WTC11 (cell line): ENCODE results near the gene BMP5. TPM values are rescaled to one million over a fixed set of nuclear protein-coding genes. Genes with fewer than 3 reads are reported as not detected.

Experiments
- ATAC-seq: fragments of 200-7000 bp; cut with Tn5 transposase; 2 replicates; pipeline ENCODE4 v1.10.0; 2021; ENCODE audit warnings: mild to moderate bottlenecking, moderate library complexity
- CTCF ChIA-PET: fragments of 300-600 bp; sonication (Branson Sonifier 250); formaldehyde crosslinking; loops from one replicate; lab custom pipeline; 2021; ENCODE audit warnings: antibody characterized with exemption; lab: Charles Lee
- POLR2A ChIA-PET: fragments of 350-600 bp; sonication (Branson Sonifier 250); formaldehyde crosslinking; loops from one replicate; lab custom pipeline; 2021; ENCODE audit warnings: antibody characterized with exemption; lab: Charles Lee
- DNase-seq: peaks from one replicate; pipeline ENCODE4 v3.0.0; 2021; ENCODE audit warnings: low spot score
- H3K27ac Mint-ChIP-seq: 2 replicates; pipeline ENCODE4 v1.8.0; 2021; ENCODE audit warnings: mixed read lengths
- H3K27me3 Mint-ChIP-seq: 2 replicates; pipeline ENCODE4 v1.8.0; 2021; ENCODE audit warnings: low read depth, mild to moderate bottlenecking, moderate library complexity, mixed read lengths
- H3K36me3 Mint-ChIP-seq: 2 replicates; pipeline ENCODE4 v1.8.0; 2021; ENCODE audit warnings: mixed read lengths
- H3K4me1 Mint-ChIP-seq: 2 replicates; pipeline ENCODE4 v1.8.0; 2022; ENCODE audit warnings: mixed read lengths
- H3K4me3 Mint-ChIP-seq: 2 replicates; pipeline ENCODE4 v1.8.0; 2021; ENCODE audit warnings: mild to moderate bottlenecking, moderate library complexity, mixed read lengths
- H3K9me3 Mint-ChIP-seq: 2 replicates; pipeline ENCODE4 v1.8.0; 2021; ENCODE audit warnings: mixed read lengths
- ESRRA ChIP-seq: sonication (generic); formaldehyde crosslinking; IDR thresholded peaks from 2 replicates; pipeline ENCODE4 v1.8.1; 2022; ENCODE audit warnings: mild to moderate bottlenecking, missing genetic modification reagents, borderline replicate concordance
- ETV6 ChIP-seq: sonication (generic); formaldehyde crosslinking; IDR thresholded peaks from 2 replicates; pipeline ENCODE4 v1.8.1; 2022; ENCODE audit warnings: mild to moderate bottlenecking, missing genetic modification reagents
- NR1H2 ChIP-seq: sonication (generic); formaldehyde crosslinking; IDR thresholded peaks from 2 replicates; pipeline ENCODE4 v1.9.0; 2021; ENCODE audit warnings: mild to moderate bottlenecking, moderate library complexity, missing genetic modification reagents
- RELA ChIP-seq: sonication (generic); formaldehyde crosslinking; IDR thresholded peaks from 2 replicates; pipeline ENCODE4 v1.8.1; 2022; ENCODE audit warnings: missing genetic modification reagents, mild to moderate bottlenecking, borderline replicate concordance
- TCF7 ChIP-seq: sonication (generic); formaldehyde crosslinking; IDR thresholded peaks from 2 replicates; pipeline ENCODE4 v1.8.0; 2022; ENCODE audit warnings: mild to moderate bottlenecking, low read depth, missing genetic modification reagents, moderate library complexity
- TEAD1 ChIP-seq: sonication (generic); formaldehyde crosslinking; IDR thresholded peaks from 2 replicates; pipeline ENCODE4 v1.8.0; 2022; ENCODE audit warnings: mild to moderate bottlenecking, missing genetic modification reagents
- ZNF396 ChIP-seq: fragments of 250-450 bp; sonication (Bioruptor Pico); IDR thresholded peaks from 2 replicates; pipeline ENCODE4 v1.8.0; 2021; ENCODE audit warnings: mild to moderate bottlenecking, moderate library complexity, borderline replicate concordance
- ZNF416 ChIP-seq: fragments of 250-450 bp; sonication (Bioruptor Pico); IDR thresholded peaks from 2 replicates; pipeline ENCODE4 v1.9.0; 2021; ENCODE audit warnings: mild to moderate bottlenecking, inconsistent platforms
- total RNA-seq: library from RNA; stranded (reverse); gene quantifications from 3 replicates; pipeline ENCODE4 v1.2.3, GENCODE V29; 2021
- TF ChIP-seq, protein P1 (sequence below): sonication (generic); formaldehyde crosslinking; IDR thresholded peaks from 2 replicates; pipeline ENCODE4 v1.8.1; 2023; ENCODE audit warnings: mild to moderate bottlenecking, missing genetic modification reagents
- TF ChIP-seq, protein P2 (sequence below): sonication (generic); formaldehyde crosslinking; IDR thresholded peaks from 2 replicates; pipeline ENCODE4 v1.8.0; 2022; ENCODE audit warnings: mild to moderate bottlenecking, missing genetic modification reagents
- TF ChIP-seq, protein P3 (sequence below): sonication (generic); formaldehyde crosslinking; IDR thresholded peaks from 2 replicates; pipeline ENCODE4 v1.8.1; 2023; ENCODE audit warnings: mild to moderate bottlenecking, missing genetic modification reagents, moderate library complexity
- TF ChIP-seq, protein P4 (sequence below): sonication (generic); formaldehyde crosslinking; IDR thresholded peaks from 2 replicates; pipeline ENCODE4 v1.8.1; 2022; ENCODE audit warnings: mild to moderate bottlenecking, moderate library complexity, missing genetic modification reagents
- TF ChIP-seq, protein P5 (sequence below): sonication (generic); formaldehyde crosslinking; IDR thresholded peaks from 2 replicates; pipeline ENCODE4 v1.8.1; 2023; ENCODE audit warnings: mild to moderate bottlenecking, missing genetic modification reagents, borderline replicate concordance

The BMP5 gene
- total RNA-seq, 1 experiment from 2014 or later, result not detected

DNA sequence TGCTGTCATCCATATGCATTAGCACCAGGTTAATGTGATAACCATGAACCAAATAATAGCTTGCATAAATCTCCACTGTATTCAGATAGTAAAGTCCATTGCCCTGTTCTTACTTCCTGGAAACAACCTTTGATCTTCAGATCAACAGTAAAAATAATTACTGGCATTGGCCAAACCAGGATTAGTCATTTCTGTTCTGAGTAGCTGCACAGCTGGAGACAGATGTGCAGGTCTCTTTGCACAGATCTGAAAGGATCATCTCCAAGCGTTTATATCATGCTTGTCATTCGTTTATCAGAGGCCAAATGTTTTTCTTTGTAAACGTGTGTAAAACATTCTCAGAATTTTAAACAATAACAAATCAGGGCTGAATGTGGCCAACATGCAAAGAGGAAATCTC is 162.0 kb downstream of the BMP5 start (continued):
- TF ChIP-seq TEAD1 (CRISPR knock-in tag), result no peak
- TF ChIP-seq ETV6 (CRISPR knock-in tag), result no peak
- TF ChIP-seq, protein P1, sequence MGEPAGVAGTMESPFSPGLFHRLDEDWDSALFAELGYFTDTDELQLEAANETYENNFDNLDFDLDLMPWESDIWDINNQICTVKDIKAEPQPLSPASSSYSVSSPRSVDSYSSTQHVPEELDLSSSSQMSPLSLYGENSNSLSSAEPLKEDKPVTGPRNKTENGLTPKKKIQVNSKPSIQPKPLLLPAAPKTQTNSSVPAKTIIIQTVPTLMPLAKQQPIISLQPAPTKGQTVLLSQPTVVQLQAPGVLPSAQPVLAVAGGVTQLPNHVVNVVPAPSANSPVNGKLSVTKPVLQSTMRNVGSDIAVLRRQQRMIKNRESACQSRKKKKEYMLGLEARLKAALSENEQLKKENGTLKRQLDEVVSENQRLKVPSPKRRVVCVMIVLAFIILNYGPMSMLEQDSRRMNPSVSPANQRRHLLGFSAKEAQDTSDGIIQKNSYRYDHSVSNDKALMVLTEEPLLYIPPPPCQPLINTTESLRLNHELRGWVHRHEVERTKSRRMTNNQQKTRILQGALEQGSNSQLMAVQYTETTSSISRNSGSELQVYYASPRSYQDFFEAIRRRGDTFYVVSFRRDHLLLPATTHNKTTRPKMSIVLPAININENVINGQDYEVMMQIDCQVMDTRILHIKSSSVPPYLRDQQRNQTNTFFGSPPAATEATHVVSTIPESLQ (CRISPR knock-in tag), result no peak
- TF ChIP-seq ZNF396 (CRISPR knock-in tag), result no peak

DNA sequence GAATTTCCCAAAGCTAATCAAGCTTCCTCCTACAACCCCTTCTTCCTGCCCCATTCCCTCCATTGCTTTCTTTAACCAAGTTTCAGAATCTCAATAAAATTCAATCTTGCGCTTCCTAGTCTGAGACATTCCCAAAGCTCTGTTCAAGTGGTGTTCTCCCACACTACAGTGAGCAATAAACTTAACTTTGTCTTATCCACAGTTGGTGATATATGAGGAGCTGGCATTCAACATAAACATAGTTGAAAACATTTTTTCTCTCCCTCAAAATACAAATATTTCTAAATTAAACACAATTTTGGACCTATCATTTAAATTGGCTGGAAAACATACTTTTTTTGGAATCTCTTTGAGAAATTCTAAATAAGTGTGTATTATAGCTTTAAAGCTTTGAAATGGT is 166.7 kb downstream of the BMP5 start:
- peaks cover 16% of the 10 kb centered on the region for H3K36me3 Mint-ChIP-seq
- ChIA-PET CTCF (no interaction called here), POLR2A (no interaction called here)
- TF ChIP-seq, protein P2, sequence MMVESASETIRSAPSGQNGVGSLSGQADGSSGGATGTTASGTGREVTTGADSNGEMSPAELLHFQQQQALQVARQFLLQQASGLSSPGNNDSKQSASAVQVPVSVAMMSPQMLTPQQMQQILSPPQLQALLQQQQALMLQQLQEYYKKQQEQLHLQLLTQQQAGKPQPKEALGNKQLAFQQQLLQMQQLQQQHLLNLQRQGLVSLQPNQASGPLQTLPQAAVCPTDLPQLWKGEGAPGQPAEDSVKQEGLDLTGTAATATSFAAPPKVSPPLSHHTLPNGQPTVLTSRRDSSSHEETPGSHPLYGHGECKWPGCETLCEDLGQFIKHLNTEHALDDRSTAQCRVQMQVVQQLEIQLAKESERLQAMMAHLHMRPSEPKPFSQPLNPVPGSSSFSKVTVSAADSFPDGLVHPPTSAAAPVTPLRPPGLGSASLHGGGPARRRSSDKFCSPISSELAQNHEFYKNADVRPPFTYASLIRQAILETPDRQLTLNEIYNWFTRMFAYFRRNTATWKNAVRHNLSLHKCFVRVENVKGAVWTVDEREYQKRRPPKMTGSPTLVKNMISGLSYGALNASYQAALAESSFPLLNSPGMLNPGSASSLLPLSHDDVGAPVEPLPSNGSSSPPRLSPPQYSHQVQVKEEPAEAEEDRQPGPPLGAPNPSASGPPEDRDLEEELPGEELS (CRISPR knock-in tag), result no peak
- TF ChIP-seq, protein P3, sequence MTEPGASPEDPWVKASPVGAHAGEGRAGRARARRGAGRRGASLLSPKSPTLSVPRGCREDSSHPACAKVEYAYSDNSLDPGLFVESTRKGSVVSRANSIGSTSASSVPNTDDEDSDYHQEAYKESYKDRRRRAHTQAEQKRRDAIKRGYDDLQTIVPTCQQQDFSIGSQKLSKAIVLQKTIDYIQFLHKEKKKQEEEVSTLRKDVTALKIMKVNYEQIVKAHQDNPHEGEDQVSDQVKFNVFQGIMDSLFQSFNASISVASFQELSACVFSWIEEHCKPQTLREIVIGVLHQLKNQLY, result no peak
- TF ChIP-seq NR1H2 (CRISPR knock-in tag) (no peak), ZNF396 (CRISPR knock-in tag) (no peak), ZNF416 (CRISPR knock-in tag) (no peak), ESRRA (CRISPR knock-in tag) (no peak), RELA (CRISPR knock-in tag) (no peak), TCF7 (CRISPR knock-in tag) (no peak)
- TF ChIP-seq, protein P4, sequence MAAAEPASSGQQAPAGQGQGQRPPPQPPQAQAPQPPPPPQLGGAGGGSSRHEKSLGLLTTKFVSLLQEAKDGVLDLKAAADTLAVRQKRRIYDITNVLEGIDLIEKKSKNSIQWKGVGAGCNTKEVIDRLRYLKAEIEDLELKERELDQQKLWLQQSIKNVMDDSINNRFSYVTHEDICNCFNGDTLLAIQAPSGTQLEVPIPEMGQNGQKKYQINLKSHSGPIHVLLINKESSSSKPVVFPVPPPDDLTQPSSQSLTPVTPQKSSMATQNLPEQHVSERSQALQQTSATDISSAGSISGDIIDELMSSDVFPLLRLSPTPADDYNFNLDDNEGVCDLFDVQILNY, result no peak
- TF ChIP-seq, protein P5, sequence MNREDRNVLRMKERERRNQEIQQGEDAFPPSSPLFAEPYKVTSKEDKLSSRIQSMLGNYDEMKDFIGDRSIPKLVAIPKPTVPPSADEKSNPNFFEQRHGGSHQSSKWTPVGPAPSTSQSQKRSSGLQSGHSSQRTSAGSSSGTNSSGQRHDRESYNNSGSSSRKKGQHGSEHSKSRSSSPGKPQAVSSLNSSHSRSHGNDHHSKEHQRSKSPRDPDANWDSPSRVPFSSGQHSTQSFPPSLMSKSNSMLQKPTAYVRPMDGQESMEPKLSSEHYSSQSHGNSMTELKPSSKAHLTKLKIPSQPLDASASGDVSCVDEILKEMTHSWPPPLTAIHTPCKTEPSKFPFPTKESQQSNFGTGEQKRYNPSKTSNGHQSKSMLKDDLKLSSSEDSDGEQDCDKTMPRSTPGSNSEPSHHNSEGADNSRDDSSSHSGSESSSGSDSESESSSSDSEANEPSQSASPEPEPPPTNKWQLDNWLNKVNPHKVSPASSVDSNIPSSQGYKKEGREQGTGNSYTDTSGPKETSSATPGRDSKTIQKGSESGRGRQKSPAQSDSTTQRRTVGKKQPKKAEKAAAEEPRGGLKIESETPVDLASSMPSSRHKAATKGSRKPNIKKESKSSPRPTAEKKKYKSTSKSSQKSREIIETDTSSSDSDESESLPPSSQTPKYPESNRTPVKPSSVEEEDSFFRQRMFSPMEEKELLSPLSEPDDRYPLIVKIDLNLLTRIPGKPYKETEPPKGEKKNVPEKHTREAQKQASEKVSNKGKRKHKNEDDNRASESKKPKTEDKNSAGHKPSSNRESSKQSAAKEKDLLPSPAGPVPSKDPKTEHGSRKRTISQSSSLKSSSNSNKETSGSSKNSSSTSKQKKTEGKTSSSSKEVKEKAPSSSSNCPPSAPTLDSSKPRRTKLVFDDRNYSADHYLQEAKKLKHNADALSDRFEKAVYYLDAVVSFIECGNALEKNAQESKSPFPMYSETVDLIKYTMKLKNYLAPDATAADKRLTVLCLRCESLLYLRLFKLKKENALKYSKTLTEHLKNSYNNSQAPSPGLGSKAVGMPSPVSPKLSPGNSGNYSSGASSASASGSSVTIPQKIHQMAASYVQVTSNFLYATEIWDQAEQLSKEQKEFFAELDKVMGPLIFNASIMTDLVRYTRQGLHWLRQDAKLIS (CRISPR knock-in tag), result no peak
- TF ChIP-seq, all 79 proteins: peak for 0
- H3K27me3 Mint-ChIP-seq, result no peaks in the 10 kb centered on the region
- no peak for ATAC-seq
- H3K4me1 Mint-ChIP-seq, result 0 out of 2 replicates have a peak, but pooled peaks cover 3% of the 10 kb centered on the region
- H3K27ac Mint-ChIP-seq, result no peak overlapping the region
- no peak for DNase-seq
- H3K4me3 Mint-ChIP-seq, result no peak overlapping the region
- H3K9me3 Mint-ChIP-seq, result peaks cover 26% of the 10 kb centered on the region
